Activated T-cell treated with anti-CD3 and anti-CD28 coated beads for 48 hours (primary cell): ENCODE measurements around the gene PHF3.

ENCODE experiments used
- DNase-seq: peaks from one replicate; pipeline ENCODE4 v3.0.0-alpha.2; 2020; ENCODE audit warnings: low read depth

The PHF3 gene

GRCh38 chr6:63649847-63650265 lies 14.3 kb downstream of the PHF3 start:
- DNase-seq: no peak

- DNase-seq: no peak
Observed at GRCh38 chr6:63652980-63653379, 17.4 kb downstream of the PHF3 start.

- no peak for DNase-seq
Observed at GRCh38 chr6:63660757-63661156, 25.2 kb downstream of the PHF3 start.

- no peak for DNase-seq
Observed at GRCh38 chr6:63661769-63662168, 26.2 kb downstream of the PHF3 start.

- no peak for DNase-seq
Observed at GRCh38 chr6:63663147-63663955, 27.7 kb downstream of the PHF3 start.

- no peak for DNase-seq
Observed at GRCh38 chr6:63663956-63664281, 28.3 kb downstream of the PHF3 start.

GRCh38 chr6:63671098-63671754 lies 35.6 kb downstream of the PHF3 start:
- DNase-seq: no peak

- DNase-seq: no peak
Observed at GRCh38 chr6:63672582-63673129, 37.1 kb downstream of the PHF3 start.

GRCh38 chr6:63673692-63674091 lies 38.1 kb downstream of the PHF3 start:
- DNase-seq: no peak

- DNase-seq: no peak
Observed at GRCh38 chr6:63674635-63675034, 39.0 kb downstream of the PHF3 start.

- no peak for DNase-seq
Observed at GRCh38 chr6:63675138-63675537, 39.5 kb downstream of the PHF3 start.

- no peak for DNase-seq
Observed at GRCh38 chr6:63676412-63677114, 41.0 kb downstream of the PHF3 start.

- no peak for DNase-seq
Observed at GRCh38 chr6:63677282-63677681, 41.7 kb downstream of the PHF3 start.

GRCh38 chr6:63683071-63683603 lies 47.5 kb downstream of the PHF3 start:
- no peak for DNase-seq

- DNase-seq: no peak
Observed at GRCh38 chr6:63685446-63686379, 50.1 kb downstream of the PHF3 start.

- DNase-seq: no peak
Observed at GRCh38 chr6:63689421-63689820, 53.8 kb downstream of the PHF3 start.

GRCh38 chr6:63690221-63690620 lies 54.6 kb downstream of the PHF3 start:
- no peak for DNase-seq

- DNase-seq: no peak
Observed at GRCh38 chr6:63705707-63706106, 70.1 kb downstream of the PHF3 start.

- DNase-seq: no peak
Observed at GRCh38 chr6:63706630-63707029, 71.0 kb downstream of the PHF3 start.

GRCh38 chr6:63708631-63709030 lies 73.0 kb downstream of the PHF3 start:
- no peak for DNase-seq

- no peak for DNase-seq
Observed at GRCh38 chr6:63709148-63709547, 73.5 kb downstream of the PHF3 start.
